A549 (cell line): ENCODE measurements around the gene SETX.

ENCODE experiments used
- ELK1 ChIP-seq: fragments of 150-350 bp; IDR thresholded peaks from 2 replicates; pipeline ENCODE4 v1.6.1; 2014; ENCODE audit warnings: low read depth, mild to moderate bottlenecking, low read length
- EP300 ChIP-seq, 2 experiments: fragments of >200 bp; sonication (Bioruptor Twin); formaldehyde crosslinking; IDR thresholded peaks; 2 replicates in 1 of 2; 3 replicates in 1 of 2; pipeline ENCODE4 v1.6.1; 2016 to 2017
- JUN ChIP-seq, 2 experiments: fragments of >200 bp; sonication (Bioruptor Twin); formaldehyde crosslinking; IDR thresholded peaks; 2 replicates in 1 of 2; 3 replicates in 1 of 2; pipeline ENCODE4 v1.6.1; 2016 to 2017
- JUNB ChIP-seq: fragments of >200 bp; sonication (Bioruptor Twin); formaldehyde crosslinking; IDR thresholded peaks from 2 replicates; pipeline ENCODE4 v1.6.1; 2016
- POLR2A ChIP-seq: IDR thresholded peaks from 2 replicates; pipeline ENCODE4 v1.6.1; 2012; ENCODE audit warnings: mild to moderate bottlenecking, low read length
- POLR2AphosphoS2 ChIP-seq: conservative IDR thresholded peaks from 2 replicates; pipeline ENCODE4 v1.6.1; 2012; ENCODE audit warnings: low read length, improper control_type of control experiment, inconsistent platforms
- RAD21 ChIP-seq, 2 experiments: fragments of >200 bp in 1 of 2; sonication (Bioruptor Twin) in 1 of 2; formaldehyde crosslinking in 1 of 2; IDR thresholded peaks in 1 of 2; conservative IDR thresholded peaks in 1 of 2; 2 replicates in 1 of 2; 3 replicates in 1 of 2; pipeline ENCODE4 v1.6.1; 2012 to 2018; ENCODE audit warnings: inconsistent platforms in 1 of 2
- REST ChIP-seq: fragments of 200-600 bp; sonication (generic); IDR thresholded peaks from 2 replicates; pipeline ENCODE4 v1.6.1; 2016; ENCODE audit warnings: antibody characterized with exemption, mild to moderate bottlenecking, moderate library complexity
- SMC3 ChIP-seq: fragments of >200 bp; sonication (Bioruptor Twin); formaldehyde crosslinking; IDR thresholded peaks from 3 replicates; pipeline ENCODE4 v1.6.1; 2018; ENCODE audit warnings: inconsistent platforms
- ZC3H11A ChIP-seq: fragments of 450-650 bp; IDR thresholded peaks from 2 replicates; pipeline ENCODE4 v1.6.1; 2014; ENCODE audit warnings: antibody characterized with exemption, mild to moderate bottlenecking
- TF ChIP-seq, protein P1 (sequence below): fragments of >200 bp; sonication (Bioruptor Twin); formaldehyde crosslinking; IDR thresholded peaks from 3 replicates; pipeline ENCODE4 v1.5.1; 2016
- TF ChIP-seq, protein P2 (sequence below): IDR thresholded peaks from 2 replicates; pipeline ENCODE4 v1.6.1; 2012

DNA sequence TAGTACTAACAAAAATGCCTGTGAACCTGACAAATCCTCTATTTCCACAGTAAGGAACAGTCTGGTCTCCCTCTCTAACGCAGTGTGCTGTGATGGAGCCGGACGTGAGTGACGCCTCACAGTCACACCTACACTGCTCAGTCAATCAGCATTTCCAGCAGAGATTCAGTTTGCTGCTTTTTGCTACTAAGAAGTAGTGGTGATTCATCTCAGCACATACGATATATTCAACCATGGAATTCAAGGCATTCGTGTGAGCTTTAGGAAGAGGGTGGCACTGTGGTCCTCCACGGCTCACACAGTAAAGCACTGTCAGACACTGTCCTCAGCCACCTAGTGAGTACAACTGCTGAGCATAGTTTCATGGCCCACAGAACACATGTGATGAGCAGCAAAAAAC lies 70.9 kb downstream of the SETX start:
- TF ChIP-seq SMC3 (no peak), POLR2A (no peak), ZC3H11A (no peak), JUN (IDR thresholded peaks at IDR 0.05) (no peak), REST (no peak), JUNB (no peak), POLR2AphosphoS2 (no peak), ELK1 (no peak), EP300 (IDR thresholded peaks at IDR 0.05) (no peak), RAD21 (conservative IDR thresholded peaks at IDR 0.05 in 1 of 2, IDR thresholded peaks at IDR 0.05 in 1 of 2) (no peak)
- TF ChIP-seq, protein P1, sequence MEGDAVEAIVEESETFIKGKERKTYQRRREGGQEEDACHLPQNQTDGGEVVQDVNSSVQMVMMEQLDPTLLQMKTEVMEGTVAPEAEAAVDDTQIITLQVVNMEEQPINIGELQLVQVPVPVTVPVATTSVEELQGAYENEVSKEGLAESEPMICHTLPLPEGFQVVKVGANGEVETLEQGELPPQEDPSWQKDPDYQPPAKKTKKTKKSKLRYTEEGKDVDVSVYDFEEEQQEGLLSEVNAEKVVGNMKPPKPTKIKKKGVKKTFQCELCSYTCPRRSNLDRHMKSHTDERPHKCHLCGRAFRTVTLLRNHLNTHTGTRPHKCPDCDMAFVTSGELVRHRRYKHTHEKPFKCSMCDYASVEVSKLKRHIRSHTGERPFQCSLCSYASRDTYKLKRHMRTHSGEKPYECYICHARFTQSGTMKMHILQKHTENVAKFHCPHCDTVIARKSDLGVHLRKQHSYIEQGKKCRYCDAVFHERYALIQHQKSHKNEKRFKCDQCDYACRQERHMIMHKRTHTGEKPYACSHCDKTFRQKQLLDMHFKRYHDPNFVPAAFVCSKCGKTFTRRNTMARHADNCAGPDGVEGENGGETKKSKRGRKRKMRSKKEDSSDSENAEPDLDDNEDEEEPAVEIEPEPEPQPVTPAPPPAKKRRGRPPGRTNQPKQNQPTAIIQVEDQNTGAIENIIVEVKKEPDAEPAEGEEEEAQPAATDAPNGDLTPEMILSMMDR = no peak
- TF ChIP-seq, protein P2, sequence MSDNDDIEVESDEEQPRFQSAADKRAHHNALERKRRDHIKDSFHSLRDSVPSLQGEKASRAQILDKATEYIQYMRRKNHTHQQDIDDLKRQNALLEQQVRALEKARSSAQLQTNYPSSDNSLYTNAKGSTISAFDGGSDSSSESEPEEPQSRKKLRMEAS = no peak
